Nephron progenitor cell (in vitro differentiated cells): Measurements from ENCODE around the gene TP53.
A peak's percentile ranks its signal among the peaks of the same experiment; 100 is the strongest.

Experiments used
- DNase-seq: peaks from one replicate; pipeline ENCODE4 v3.0.0; 2021
- H3K27ac Mint-ChIP-seq: 2 replicates; pipeline ENCODE4 v1.8.0; 2021; ENCODE audit warnings: mild to moderate bottlenecking, moderate library complexity, mixed read lengths
- H3K27me3 Mint-ChIP-seq: 2 replicates; pipeline ENCODE4 v1.8.0; 2021; ENCODE audit warnings: mild to moderate bottlenecking, low read depth, mixed read lengths; ENCODE audit not compliant: poor library complexity
- H3K36me3 Mint-ChIP-seq: 2 replicates; pipeline ENCODE4 v1.8.0; 2021; ENCODE audit warnings: low read depth, mixed read lengths
- H3K4me1 Mint-ChIP-seq: 2 replicates; pipeline ENCODE4 v1.8.0; 2021; ENCODE audit warnings: mixed read lengths
- H3K4me3 Mint-ChIP-seq: 2 replicates; pipeline ENCODE4 v1.8.0; 2021; ENCODE audit warnings: mild to moderate bottlenecking, moderate library complexity, mixed read lengths
- H3K9me3 Mint-ChIP-seq: 2 replicates; pipeline ENCODE4 v1.8.0; 2021; ENCODE audit warnings: mild to moderate bottlenecking, moderate library complexity, mixed read lengths
- CTCF ChIP-seq: fragments of 200-600 bp; sonication (generic); IDR thresholded peaks from 2 replicates; pipeline ENCODE4 v1.5.0; 2021; ENCODE audit warnings: antibody characterized with exemption

Gene TP53

GRCh38 chr17:7634384-7634783, 52.9 kb downstream of the TP53 start:
- Mint-ChIP-seq H3K4me1 (peaks cover 57% of the 10 kb centered on the region), H3K4me3 (no peak overlapping the region), H3K27ac (no peak overlapping the region)

GRCh38 chr17:7633093-7633492, 54.2 kb downstream of the TP53 start:
- Mint-ChIP-seq H3K4me3 (no peak overlapping the region), H3K27me3 (peaks cover 2% of the 10 kb centered on the region), H3K36me3 (no peaks in the 10 kb centered on the region), H3K9me3 (no peaks in the 10 kb centered on the region), H3K4me1 (peaks cover 58% of the 10 kb centered on the region), H3K27ac (peak overlapping the region; percentile 72)
- no peak for DNase-seq
- TF ChIP-seq CTCF, result no peak

More at GRCh38 chr17:7634384-7634783, 52.9 kb downstream of the TP53 start:
- Mint-ChIP-seq H3K9me3 (no peaks in the 10 kb centered on the region), H3K36me3 (no peaks in the 10 kb centered on the region), H3K27me3 (peaks cover 6% of the 10 kb centered on the region)
- peak; percentile 84 for DNase-seq
- peak; percentile 68 for TF ChIP-seq CTCF

- H3K4me1 Mint-ChIP-seq, result peaks cover 58% of the 10 kb centered on the region
- no peak for DNase-seq
- peaks cover 2% of the 10 kb centered on the region for H3K27me3 Mint-ChIP-seq
- H3K36me3 Mint-ChIP-seq, result no peaks in the 10 kb centered on the region
- H3K27ac Mint-ChIP-seq, result no peak overlapping the region
- H3K4me3 Mint-ChIP-seq, result no peak overlapping the region
- H3K9me3 Mint-ChIP-seq, result no peaks in the 10 kb centered on the region
- TF ChIP-seq CTCF, result peak; percentile 45
These were observed 54.8 kb downstream of the TP53 start for GRCh38 chr17:7632492-7632894.

GRCh38 chr17:7631398-7632380, 55.6 kb downstream of the TP53 start:
- Mint-ChIP-seq H3K27ac (peak overlapping the region; percentile 86), H3K36me3 (peaks cover 2% of the 10 kb centered on the region), H3K4me1 (peaks cover 60% of the 10 kb centered on the region), H3K27me3 (peaks cover 2% of the 10 kb centered on the region), H3K9me3 (no peaks in the 10 kb centered on the region), H3K4me3 (no peak overlapping the region)
- DNase-seq, result no peak
- no peak for TF ChIP-seq CTCF

- DNase-seq, result peak; percentile 30
- Mint-ChIP-seq H3K36me3 (peaks cover 10% of the 10 kb centered on the region), H3K4me1 (peaks cover 51% of the 10 kb centered on the region), H3K9me3 (no peaks in the 10 kb centered on the region), H3K27ac (peak within 1 kb of the TSS; percentile 93), H3K4me3 (no peak within 1 kb of the TSS), H3K27me3 (peaks cover 2% of the 10 kb centered on the region)
- TF ChIP-seq CTCF, result no peak
These were observed 57.2 kb downstream of the TP53 start, which contains the start of gene SHBG for GRCh38 chr17:7629939-7630571. TSS of gene SHBG (plus strand) at chr17:7630135. CDS start at chr17:7630173, 38 bp downstream.
